Measurements from ENCODE around the gene WDR90. TPM values are rescaled to one million over a fixed set of nuclear protein-coding genes. Genes with fewer than 3 reads are reported as not detected.

WDR90 gene
- total RNA-seq, 1 experiment from 2014 or later, result 68.2 TPM

DNA sequence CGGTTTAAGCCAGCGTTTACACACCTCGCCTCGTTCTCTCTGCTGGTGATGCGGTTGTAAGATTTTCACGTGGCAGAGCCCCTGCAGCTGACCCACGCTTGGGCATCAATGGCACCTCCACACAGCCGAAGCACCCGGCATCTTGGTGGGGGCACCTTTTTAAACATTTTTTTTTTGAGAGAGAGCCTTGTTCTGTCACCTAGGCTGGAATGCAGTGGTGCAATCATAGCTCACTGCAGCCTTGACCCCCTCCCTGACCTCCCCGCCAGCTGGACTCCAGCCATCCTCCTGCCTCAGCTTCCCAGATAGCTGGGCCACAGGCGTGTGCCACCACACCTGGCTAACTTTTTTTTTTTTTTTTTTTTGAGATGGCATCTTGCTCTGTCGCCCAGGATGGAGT, 4.9 kb downstream of the WDR90 start:
- peaks cover 0 to 2% (median 0%) of the 10 kb centered on the region in 3 experiments; a peak in 1 of 7 replicates for H3K36me3 Mint-ChIP-seq (ENCODE audit: insufficient read depth in 1 of 3, low read depth in 3 of 3)
- WGBS (ENCODE audit: extremely low coverage, insufficient read length, low lambda C conversion rate), result no CpG with 5 or more reads among the region's 12 CpGs
- no peaks in the 10 kb centered on the region for H3K27me3 Mint-ChIP-seq (ENCODE audit: low read depth)
- TF ChIP-seq, protein P1, sequence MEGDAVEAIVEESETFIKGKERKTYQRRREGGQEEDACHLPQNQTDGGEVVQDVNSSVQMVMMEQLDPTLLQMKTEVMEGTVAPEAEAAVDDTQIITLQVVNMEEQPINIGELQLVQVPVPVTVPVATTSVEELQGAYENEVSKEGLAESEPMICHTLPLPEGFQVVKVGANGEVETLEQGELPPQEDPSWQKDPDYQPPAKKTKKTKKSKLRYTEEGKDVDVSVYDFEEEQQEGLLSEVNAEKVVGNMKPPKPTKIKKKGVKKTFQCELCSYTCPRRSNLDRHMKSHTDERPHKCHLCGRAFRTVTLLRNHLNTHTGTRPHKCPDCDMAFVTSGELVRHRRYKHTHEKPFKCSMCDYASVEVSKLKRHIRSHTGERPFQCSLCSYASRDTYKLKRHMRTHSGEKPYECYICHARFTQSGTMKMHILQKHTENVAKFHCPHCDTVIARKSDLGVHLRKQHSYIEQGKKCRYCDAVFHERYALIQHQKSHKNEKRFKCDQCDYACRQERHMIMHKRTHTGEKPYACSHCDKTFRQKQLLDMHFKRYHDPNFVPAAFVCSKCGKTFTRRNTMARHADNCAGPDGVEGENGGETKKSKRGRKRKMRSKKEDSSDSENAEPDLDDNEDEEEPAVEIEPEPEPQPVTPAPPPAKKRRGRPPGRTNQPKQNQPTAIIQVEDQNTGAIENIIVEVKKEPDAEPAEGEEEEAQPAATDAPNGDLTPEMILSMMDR (conservative IDR thresholded peaks at IDR 0.05), result no peak
- Histone ChIP-seq H3K56ac (ENCODE audit: insufficient read length, low read depth, low read length) (no peak overlapping the region), H4K5ac (ENCODE audit: insufficient read length, low read depth, low read length) (no peak overlapping the region), H2BK12ac (ENCODE audit: insufficient read length, low read depth, low read length) (no peak overlapping the region), H3K27me3 (ENCODE audit: insufficient read depth, low read length) (no peaks in the 10 kb centered on the region), H3T11ph (ENCODE audit: low read length) (no peak overlapping the region), H3K79me2 (ENCODE audit: insufficient read depth, low read length) (no peaks in the 10 kb centered on the region), H3K23me2 (ENCODE audit: insufficient read length, low read depth, low read length, poor library complexity, severe bottlenecking) (no peaks in the 10 kb centered on the region), H3K4me1 (ENCODE audit: insufficient read depth, low read length) (no peaks in the 10 kb centered on the region), H4K91ac (ENCODE audit: insufficient read length, low read depth, low read length) (no peak overlapping the region), H3K9me3 (ENCODE audit: control insufficient read depth, low read depth, low read length) (no peaks in the 10 kb centered on the region), H2BK15ac (ENCODE audit: low read depth, low read length) (no peak overlapping the region), H3K14ac (ENCODE audit: insufficient read depth, low read length) (no peak overlapping the region), H2BK5ac (ENCODE audit: insufficient read length, low read length) (no peak overlapping the region), H4K20me1 (ENCODE audit: control insufficient read depth, insufficient read depth, insufficient read length) (no peaks in the 10 kb centered on the region), H3K18ac (ENCODE audit: insufficient read length, low read depth, low read length) (no peak overlapping the region), H3K23ac (ENCODE audit: insufficient read length, low read depth, low read length) (no peak overlapping the region), H2BK120ac (ENCODE audit: low read depth, low read length, poor library complexity, severe bottlenecking) (no peak overlapping the region), H3K27ac (ENCODE audit: insufficient read length, low read depth, low read length) (no peak overlapping the region), H3K79me1 (ENCODE audit: insufficient read depth, low read depth, low read length, poor library complexity, severe bottlenecking) (no peaks in the 10 kb centered on the region), H2AFZ (ENCODE audit: low read length) (no peak overlapping the region), H2AK5ac (ENCODE audit: insufficient read length, low read length) (no peak overlapping the region), H3K4ac (ENCODE audit: low read depth, low read length) (no peak overlapping the region), H2BK20ac (ENCODE audit: low read depth, low read length, poor library complexity, severe bottlenecking) (no peak overlapping the region), H4K8ac (replicated peaks; ENCODE audit: insufficient read length, low read depth, low read length) (no peak overlapping the region), H3K4me2 (ENCODE audit: insufficient read depth, insufficient read length, low read length) (no peak overlapping the region), H3K9ac (ENCODE audit: extremely low read depth, insufficient read length, low read length) (no peak overlapping the region)
- H3K27ac Mint-ChIP-seq, result no peak overlapping the region
- peaks cover 0 to 4% of the 10 kb centered on the region in 2 experiments; a peak in 1 of 4 replicates for H3K4me1 Mint-ChIP-seq
- no peak overlapping the region for H3K4me3 Mint-ChIP-seq
- no peaks in the 10 kb centered on the region for H3K9me3 Mint-ChIP-seq
- DNase-seq, result no peak
